ENCODE measurements around the gene TRPC4AP. TPM values are rescaled to one million over a fixed set of nuclear protein-coding genes. Genes with fewer than 3 reads are reported as not detected.

Gene TRPC4AP
- total RNA-seq, 3 donors from 2014 or later (not counting 1 experiment from before 2014, with no cell fraction given) = 72.3 to 79.0 (median 74.4) TPM

GRCh38 chr20:34985461-34986310 is 106.9 kb downstream of the TRPC4AP start:
- Histone ChIP-seq H3K36me3 (ENCODE audit: control insufficient read depth, insufficient read depth, low read length) (no peaks in the 10 kb centered on the region), H3K4me1 (ENCODE audit: control insufficient read depth, insufficient read depth, low read length) (no peaks in the 10 kb centered on the region), H3K9me3 (ENCODE audit: control insufficient read depth, insufficient read depth, low read length) (no peaks in the 10 kb centered on the region), H3K27me3 (ENCODE audit: control insufficient read depth, insufficient read depth, low read length) (no peaks in the 10 kb centered on the region), H3K27ac (ENCODE audit: low read length) (no peak overlapping the region), H3K4me3 (ENCODE audit: low read length) (no peak overlapping the region)
- Mint-ChIP-seq H3K27me3 (ENCODE audit: low read depth in 2 of 2) (peaks cover 10 to 18% of the 10 kb centered on the region in 2 donors), H3K9me3 (no peaks in the 10 kb centered on the region), H3K27ac (no peak overlapping the region), H3K4me1 (peaks cover 0 to 4% of the 10 kb centered on the region in 2 donors), H3K4me3 (no peak overlapping the region), H3K36me3 (no peaks in the 10 kb centered on the region)
- intact Hi-C loops (cut with micrococcal nuclease) = no loop called here
- no peak for TF ChIP-seq CTCF (IDR thresholded peaks at IDR 0.05)
- DNase-seq (no peak), ATAC-seq (no peak)
- WGBS (ENCODE audit: insufficient coverage) = 83% methylated on average over 24 of the region's 25 CpGs

DNA sequence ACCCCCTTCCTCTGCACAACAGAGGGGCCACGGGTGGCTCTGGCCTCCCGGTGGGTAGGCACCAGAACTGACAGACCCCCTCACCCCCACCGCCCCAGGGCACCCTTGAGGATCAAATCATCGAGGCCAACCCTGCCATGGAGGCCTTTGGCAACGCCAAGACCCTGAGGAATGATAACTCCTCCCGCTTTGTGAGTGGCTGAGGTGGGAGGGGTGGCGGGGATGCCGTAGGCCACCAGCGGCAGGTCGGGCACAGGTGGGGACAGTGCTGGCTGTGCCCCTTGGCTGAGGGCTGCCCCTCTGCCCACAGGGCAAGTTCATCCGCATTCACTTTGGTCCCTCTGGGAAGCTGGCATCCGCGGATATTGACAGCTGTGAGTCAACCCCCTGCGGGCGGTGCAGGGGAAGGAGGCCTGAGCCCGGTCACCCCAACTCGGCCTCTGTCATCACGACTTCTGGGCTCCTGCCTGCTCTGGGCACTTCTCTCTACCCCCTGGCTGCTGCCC is 107.8 kb downstream of the TRPC4AP start:
- DNase-seq (no peak), ATAC-seq (no peak)
- Histone ChIP-seq H3K27ac (ENCODE audit: low read length) (no peak overlapping the region), H3K36me3 (ENCODE audit: control insufficient read depth, insufficient read depth, low read length) (no peaks in the 10 kb centered on the region), H3K9me3 (ENCODE audit: control insufficient read depth, insufficient read depth, low read length) (no peaks in the 10 kb centered on the region), H3K4me1 (ENCODE audit: control insufficient read depth, insufficient read depth, low read length) (no peaks in the 10 kb centered on the region), H3K27me3 (ENCODE audit: control insufficient read depth, insufficient read depth, low read length) (no peaks in the 10 kb centered on the region), H3K4me3 (ENCODE audit: low read length) (no peak overlapping the region)
- TF ChIP-seq CTCF (IDR thresholded peaks at IDR 0.05) = no peak
- WGBS (ENCODE audit: insufficient coverage) = 79% methylated on average over 18 of the region's 18 CpGs
- Mint-ChIP-seq H3K4me3 (no peak overlapping the region), H3K27me3 (ENCODE audit: low read depth in 2 of 2) (peaks cover 10 to 18% of the 10 kb centered on the region in 2 donors), H3K4me1 (peaks cover 0 to 4% of the 10 kb centered on the region in 2 donors), H3K27ac (no peak overlapping the region), H3K36me3 (no peaks in the 10 kb centered on the region), H3K9me3 (no peaks in the 10 kb centered on the region)
- intact Hi-C loops (cut with micrococcal nuclease) = no loop called here

DNA sequence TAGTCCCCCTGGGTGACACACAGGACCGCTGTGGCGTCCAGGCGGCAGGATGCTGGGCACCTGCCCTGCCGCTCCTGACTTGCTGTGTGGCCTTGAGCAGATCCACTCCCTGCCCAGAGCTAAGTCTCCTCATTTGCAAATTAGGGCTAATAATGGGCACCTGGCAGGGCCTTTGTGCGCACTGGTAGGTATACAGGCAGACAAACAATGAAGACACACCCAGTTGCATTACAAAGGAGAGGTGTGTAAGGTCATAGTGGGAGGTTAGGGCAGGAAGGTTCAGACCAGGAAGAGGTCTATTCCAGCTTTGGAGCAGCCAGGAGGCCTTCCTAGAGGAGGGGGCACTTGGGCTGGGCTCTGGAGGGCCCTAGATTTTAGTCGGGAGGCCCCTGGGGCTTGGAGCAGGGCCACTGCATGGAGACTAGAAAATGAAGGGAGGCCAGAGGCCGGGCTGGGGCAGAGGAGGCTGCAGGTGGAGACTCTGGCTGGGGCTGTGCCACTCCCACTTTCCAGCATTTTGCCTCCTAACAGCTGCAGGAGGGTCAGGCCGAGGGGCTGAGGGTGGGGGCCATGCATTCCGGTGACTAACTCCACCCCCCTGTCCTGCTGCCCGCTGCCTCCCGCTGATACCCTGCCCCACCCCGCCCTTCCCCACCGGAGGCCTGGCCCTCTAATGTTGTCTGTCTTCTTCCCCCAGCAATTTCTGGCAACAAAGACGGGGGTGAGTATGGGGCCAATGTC is 108.4 kb downstream of the TRPC4AP start:
- no peak for ATAC-seq
- no peaks in the 10 kb centered on the region for H3K36me3 ChIP-seq (ENCODE audit: control insufficient read depth, insufficient read depth, low read length)
- 65% methylated on average over 14 of the region's 14 CpGs for WGBS (ENCODE audit: insufficient coverage)
- H3K27me3 Mint-ChIP-seq (ENCODE audit: low read depth in 2 of 2) = peaks cover 10 to 18% of the 10 kb centered on the region in 2 donors
- H3K4me1 ChIP-seq (ENCODE audit: control insufficient read depth, insufficient read depth, low read length) = no peaks in the 10 kb centered on the region
- no peak overlapping the region for H3K27ac ChIP-seq (ENCODE audit: low read length)
- H3K27me3 ChIP-seq (ENCODE audit: control insufficient read depth, insufficient read depth, low read length) = no peaks in the 10 kb centered on the region
- no peaks in the 10 kb centered on the region for H3K9me3 ChIP-seq (ENCODE audit: control insufficient read depth, insufficient read depth, low read length)
- DNase-seq = no peak
- H3K4me3 Mint-ChIP-seq = no peak overlapping the region
- TF ChIP-seq CTCF (IDR thresholded peaks at IDR 0.05) = no peak
- no peak overlapping the region for H3K4me3 ChIP-seq (ENCODE audit: low read length)
- no peaks in the 10 kb centered on the region for H3K9me3 Mint-ChIP-seq
- peaks cover 0 to 4% of the 10 kb centered on the region in 2 donors for H3K4me1 Mint-ChIP-seq
- H3K36me3 Mint-ChIP-seq = no peaks in the 10 kb centered on the region
- intact Hi-C loops (cut with micrococcal nuclease) = no loop called here
- H3K27ac Mint-ChIP-seq = no peak overlapping the region
